Hippocampal formation (tissue), 2 donors: ENCODE measurements around the gene COA6.

Experiments
- DNase-seq, 2 donors: peaks; one replicate each; lab custom pipeline; 2025; lab: John Stamatoyannopoulos, UW

Gene COA6

DNA sequence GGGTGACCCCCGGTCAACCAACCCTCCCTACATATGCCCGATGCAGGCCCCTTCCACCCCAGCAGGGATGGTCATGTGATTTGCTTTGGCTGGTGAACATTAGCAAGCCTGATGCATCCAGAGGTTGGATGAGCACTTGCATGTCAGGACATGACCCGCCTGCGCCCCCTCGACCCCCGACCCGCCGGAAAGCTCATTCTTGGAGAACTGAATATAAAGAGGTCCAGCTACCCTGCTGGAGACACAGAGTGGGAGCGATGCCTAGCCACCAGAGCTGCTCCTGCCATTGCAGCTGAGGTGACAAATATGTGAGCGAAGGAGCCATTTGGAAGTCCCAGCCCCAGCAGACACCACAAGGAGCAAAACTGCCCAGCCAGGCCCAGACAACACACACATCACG, 39.6 kb downstream of the COA6 start:
- DNase-seq, result no peak

DNA sequence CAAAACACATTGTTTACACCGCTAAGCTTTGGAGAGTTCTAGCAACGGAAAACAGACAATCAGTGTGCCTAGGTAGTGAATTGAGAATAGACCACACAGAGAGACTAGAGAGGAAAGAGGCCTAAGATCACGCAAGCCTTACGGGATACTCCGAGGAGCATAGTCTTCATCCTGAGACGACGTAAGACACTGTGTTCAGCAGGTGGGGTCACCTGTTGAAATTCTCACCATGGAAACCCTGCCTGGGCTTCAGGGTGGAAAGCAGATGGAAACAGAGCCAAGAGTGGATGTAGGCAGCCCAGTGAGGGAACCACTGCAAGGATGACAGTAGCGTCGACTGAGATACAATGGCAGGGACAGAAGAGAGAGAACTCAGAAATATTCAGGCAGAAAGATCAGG, 40.2 kb downstream of the COA6 start:
- DNase-seq, result no peak

DNA sequence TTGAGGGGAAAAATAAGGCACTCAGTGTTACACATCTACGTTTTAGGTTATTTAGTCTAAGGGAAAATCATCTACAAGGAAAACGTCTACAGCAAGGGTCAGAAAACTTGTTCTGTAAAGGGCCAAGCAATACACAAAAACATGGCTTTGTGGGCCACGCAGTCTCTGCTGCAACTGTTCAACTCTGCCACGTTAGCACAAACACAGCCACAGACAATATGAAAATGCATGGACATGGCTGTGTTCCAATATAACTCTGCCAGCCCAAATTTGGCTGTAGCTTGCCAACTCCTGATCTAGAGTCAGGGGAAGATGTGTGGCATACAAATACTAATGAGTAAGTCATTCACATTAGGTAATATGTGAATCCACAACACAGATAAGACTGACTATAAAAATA, 40.7 kb downstream of the COA6 start:
- DNase-seq, result no peak

DNA sequence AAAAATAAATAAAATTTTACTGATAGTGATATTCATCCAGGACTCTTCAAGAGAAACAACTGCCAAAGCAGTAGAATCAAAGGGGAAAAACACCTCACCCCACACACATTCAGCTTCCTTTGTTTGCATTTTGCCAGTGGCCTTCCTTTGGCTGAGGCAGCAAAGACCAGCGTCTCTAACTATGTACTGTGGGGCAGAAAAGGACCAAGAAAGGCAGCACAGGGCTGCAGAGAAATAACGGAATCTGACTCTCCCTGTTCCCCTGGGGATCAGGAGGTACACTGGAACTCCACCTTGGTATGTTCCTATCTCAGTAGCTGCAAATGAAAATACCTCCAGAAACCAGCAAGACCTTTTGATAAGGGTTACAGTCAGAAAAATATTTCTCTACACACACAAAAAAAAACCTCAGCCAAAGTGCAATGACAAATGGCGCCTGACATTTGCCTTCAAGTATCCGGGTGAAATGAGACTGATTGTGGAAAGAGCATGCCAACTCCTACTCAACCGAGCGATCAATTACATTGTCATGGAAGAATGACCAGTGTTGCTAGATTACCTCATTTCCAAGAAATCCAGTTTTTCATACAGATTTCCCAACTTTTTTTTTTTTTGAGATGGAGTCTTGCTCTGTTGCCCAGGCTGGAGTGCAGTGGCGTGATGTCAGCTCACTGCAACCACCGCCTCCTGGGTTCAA, 54.8 kb downstream of the COA6 start:
- no peak for DNase-seq

DNA sequence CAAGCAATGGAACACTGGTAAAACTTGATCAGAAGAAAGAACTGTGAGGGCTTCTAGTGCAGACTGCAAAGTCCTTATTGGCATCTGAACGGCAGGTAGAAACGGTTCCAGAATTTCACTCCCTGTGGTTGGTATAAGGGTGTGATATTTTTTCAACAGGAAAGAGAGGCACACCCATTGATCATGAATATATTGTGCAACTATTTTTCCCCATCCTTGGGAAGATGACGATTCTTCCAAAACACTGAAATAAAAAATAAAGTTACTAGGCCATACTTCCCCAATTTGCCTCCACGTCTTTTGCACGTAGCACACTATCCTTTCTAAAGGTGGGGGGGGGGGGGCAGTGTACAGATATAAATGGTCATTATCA, 56.2 kb downstream of the COA6 start:
- no peak for DNase-seq

DNA sequence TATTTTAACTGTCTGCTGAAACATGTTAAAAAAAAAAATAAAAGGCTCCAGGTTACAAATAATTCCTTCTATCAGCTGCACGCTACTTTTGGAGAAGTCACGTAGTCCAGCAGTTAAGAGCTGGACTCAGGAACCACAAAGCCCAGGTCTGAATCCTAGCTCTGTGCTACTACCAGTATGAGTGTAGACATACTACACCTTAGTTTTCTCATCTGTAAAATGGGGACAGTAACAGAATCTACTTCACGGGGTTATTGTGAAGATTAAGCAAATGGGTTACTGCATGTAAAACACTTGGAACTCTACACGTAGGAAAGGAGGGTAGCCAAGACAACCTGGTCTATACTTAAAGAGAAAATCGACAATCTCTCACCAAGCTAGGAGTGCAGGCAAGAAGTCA, 57.4 kb downstream of the COA6 start:
- no peak for DNase-seq

DNA sequence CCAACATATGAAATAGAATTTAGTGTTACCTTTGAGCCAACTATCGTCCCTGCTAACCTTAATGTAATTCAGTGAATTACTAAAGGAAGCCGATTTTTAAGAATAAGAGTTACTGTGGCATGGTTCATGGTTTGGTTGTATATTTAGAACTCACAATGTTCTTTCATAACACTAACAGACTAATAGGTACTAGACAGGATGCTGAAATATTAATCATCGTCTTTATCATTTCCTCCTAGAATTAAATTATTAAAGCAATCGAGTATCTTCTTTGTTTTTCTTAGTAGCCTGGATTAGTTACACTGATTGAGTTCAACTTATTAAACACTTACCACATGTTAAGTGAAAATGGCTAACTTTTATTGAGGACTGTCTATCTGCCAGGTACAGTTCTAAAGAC, 58.0 kb downstream of the COA6 start:
- no peak for DNase-seq

DNA sequence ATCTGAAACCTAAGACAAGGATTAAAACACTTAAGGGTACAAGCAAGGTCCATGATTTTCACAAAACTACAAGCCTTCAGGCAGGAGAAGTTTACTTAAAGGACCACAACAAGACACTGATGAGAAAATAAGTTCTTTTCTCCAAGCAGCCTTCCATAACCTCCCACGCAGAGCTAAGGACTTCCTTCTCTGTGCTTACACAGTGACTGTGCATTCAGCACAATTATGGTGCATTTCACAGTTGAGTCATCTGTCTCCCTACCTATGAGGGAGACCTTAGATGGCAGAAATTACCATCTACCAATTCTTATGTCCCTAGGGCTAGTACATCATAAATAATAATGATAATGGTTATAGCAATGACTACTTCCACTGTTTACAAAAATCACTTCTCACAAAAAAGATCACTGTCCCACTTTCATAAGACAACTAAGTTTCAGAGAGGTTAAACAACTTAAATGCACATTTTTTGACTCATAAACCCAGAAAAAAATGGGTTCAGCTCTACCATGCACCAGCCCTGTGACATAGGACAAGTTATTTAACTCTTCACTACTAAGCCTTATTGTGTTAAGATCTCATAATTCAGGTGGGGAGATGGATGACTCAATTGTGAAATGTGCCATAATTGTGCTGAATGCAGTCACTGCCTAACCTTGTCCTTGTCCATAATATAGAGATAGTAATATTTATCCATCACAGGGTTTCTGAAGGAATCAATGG, 60.5 kb downstream of the COA6 start:
- DNase-seq, result no peak
